ENCODE data around the gene DEPDC1. TPM values are rescaled to one million over a fixed set of nuclear protein-coding genes. Genes with fewer than 3 reads are reported as not detected.
"Not testable (repeated sequence)": the region's sequence is repeated elsewhere in the genome, so short reads cannot be mapped to it uniquely, and the experiment has no call there.

DEPDC1 gene
- polyA plus RNA-seq, 2 of the 4 experiments (the other 2 are of a cell fraction), result 18.2 to 33.6 TPM

DNA sequence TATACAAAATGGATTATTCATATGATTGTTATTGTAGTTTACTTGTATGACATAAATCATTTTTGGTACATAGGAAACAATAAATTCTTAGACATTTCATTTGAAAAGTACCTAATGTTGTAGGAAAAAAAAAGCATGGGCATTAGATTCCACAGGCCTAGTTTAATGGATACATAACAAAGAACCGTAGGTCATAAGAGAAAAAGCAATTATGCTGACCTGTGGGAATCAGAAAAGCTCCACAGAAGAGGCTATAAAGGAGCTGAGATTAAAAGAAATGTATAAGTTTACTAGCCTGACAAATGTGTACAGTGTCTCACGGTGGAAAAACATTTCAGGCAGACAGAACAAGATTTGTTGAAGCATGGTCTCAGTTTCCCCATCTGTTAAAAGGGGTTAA, 3.7 kb downstream of the DEPDC1 start:
- H3K4me3 ChIP-seq, result no peak overlapping the region
- H3K27ac ChIP-seq, result no peak overlapping the region
- FAIRE-seq, result no peak

GRCh38 chr1:68492255-68492654, 4.6 kb downstream of the DEPDC1 start:
- not testable (repeated sequence) for ATAC-seq

More for the DNA sequence above, 3.7 kb downstream of the DEPDC1 start:
- ATAC-seq (no peak), DNase-seq (ENCODE audit: low read depth in 1 of 2, low spot score in 1 of 2) (no peak)
- Histone ChIP-seq H3K9me3 (no peaks in the 10 kb centered on the region), H3K4me1 (peaks cover 12% of the 10 kb centered on the region; the same call in 2 of the 3 replicates), H3K4me2 (no peak overlapping the region)
- TF ChIP-seq HOXA7 (CRISPR knock-in tag; IDR thresholded peaks at IDR 0.05) (no peak), ZNF302 (CRISPR knock-in tag; IDR thresholded peaks at IDR 0.05) (no peak), RNF2 (IDR thresholded peaks at IDR 0.05; ENCODE audit: borderline replicate concordance, low read depth) (no peak), MAFK (IDR thresholded peaks at IDR 0.05; ENCODE audit: partially characterized antibody) (no peak), HDAC2 (IDR thresholded peaks at IDR 0.05) (no peak)
- 86% methylated on average over 2 of the region's 2 CpGs for WGBS (ENCODE audit: missing lambda C conversion rate)
- ChIA-PET POLR2A (no interaction called here), CTCF (no interaction called here)

DNA sequence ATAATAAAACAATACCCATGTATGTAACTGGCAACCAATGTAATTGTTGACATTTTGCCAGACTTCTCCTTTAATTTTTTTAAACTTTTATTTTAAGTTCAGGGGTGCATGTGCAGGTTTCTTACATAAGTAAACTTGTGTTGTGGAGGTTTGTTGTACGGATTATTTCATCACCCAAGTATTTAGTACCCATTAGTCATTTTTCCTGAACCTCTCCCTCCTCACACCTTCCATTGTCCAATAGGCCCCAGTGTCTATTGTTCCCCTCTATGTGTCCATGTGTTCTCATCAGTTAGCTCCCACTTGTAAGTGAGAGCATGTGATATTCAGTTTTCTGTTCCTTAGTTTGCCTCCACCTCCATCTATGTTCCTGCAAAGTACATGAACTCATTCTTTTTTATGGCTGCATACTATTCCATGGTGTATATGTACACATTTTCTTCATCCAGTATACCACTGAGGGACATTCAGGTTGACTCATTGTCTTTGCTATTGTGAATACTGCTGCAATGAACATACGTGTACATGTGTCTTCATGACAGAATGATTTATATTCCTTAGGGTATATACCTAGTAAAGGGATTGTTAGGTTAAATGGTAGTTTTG, 6.7 kb downstream of the DEPDC1 start:
- no peak overlapping the region for H3K4me2 ChIP-seq
- ChIA-PET CTCF (no interaction called here), POLR2A (no interaction called here)
- no peak overlapping the region for H3K27ac ChIP-seq
- H3K4me1 ChIP-seq, result peaks cover 4% of the 10 kb centered on the region; the same call in 1 of the 3 replicates
- no peak overlapping the region for H3K4me3 ChIP-seq
- DNase-seq (ENCODE audit: low read depth in 1 of 2, low spot score in 1 of 2) (no peak), ATAC-seq (no peak), FAIRE-seq (no peak)
- no peak for TF ChIP-seq KDM1A (IDR thresholded peaks at IDR 0.05; ENCODE audit: low read depth)
- no peak for TF ChIP-seq BCL3 (IDR thresholded peaks at IDR 0.05)
- TF ChIP-seq CEBPB (IDR thresholded peaks at IDR 0.05), result no peak
- no peak for TF ChIP-seq ZSCAN20 (CRISPR knock-in tag; IDR thresholded peaks at IDR 0.05)
- TF ChIP-seq ZC3H11A (IDR thresholded peaks at IDR 0.05), result no peak
- no peak for TF ChIP-seq EHMT2 (IDR thresholded peaks at IDR 0.05; ENCODE audit: low read depth)
- no peak for TF ChIP-seq SMC3 (IDR thresholded peaks at IDR 0.05)
- no peak for TF ChIP-seq SREBF2 (IDR thresholded peaks at IDR 0.05)
- no peak for TF ChIP-seq EP300 (IDR thresholded peaks at IDR 0.05)
- TF ChIP-seq CHD2 (IDR thresholded peaks at IDR 0.05; ENCODE audit: low read length, partially characterized antibody), result no peak
- TF ChIP-seq BHLHE40 (IDR thresholded peaks at IDR 0.05; ENCODE audit: low read depth, low read length), result no peak
- TF ChIP-seq PHF8 (IDR thresholded peaks at IDR 0.05; ENCODE audit: borderline replicate concordance, low read depth), result no peak
- no peak for TF ChIP-seq MYC (IDR thresholded peaks at IDR 0.05; ENCODE audit: borderline replicate concordance, low read length)
- no peak for TF ChIP-seq NFE2L2 (conservative IDR thresholded peaks at IDR 0.05; ENCODE audit: low read length)
- 88% methylated on average over 2 of the region's 2 CpGs for WGBS (ENCODE audit: missing lambda C conversion rate)
- no peaks in the 10 kb centered on the region for H3K9me3 ChIP-seq

More at GRCh38 chr1:68492255-68492654, 4.6 kb downstream of the DEPDC1 start:
- FAIRE-seq; H3K4me3 ChIP-seq; H3K4me1 ChIP-seq; H3K27ac ChIP-seq; POLR2A ChIA-PET; H3K9me3 ChIP-seq; DNase-seq (ENCODE audit: low read depth in 1 of 2, low spot score in 1 of 2); CTCF ChIA-PET; H3K4me2 ChIP-seq: not testable (repeated sequence)
- 81% methylated on average over 6 of the region's 6 CpGs for WGBS (ENCODE audit: missing lambda C conversion rate)

DNA sequence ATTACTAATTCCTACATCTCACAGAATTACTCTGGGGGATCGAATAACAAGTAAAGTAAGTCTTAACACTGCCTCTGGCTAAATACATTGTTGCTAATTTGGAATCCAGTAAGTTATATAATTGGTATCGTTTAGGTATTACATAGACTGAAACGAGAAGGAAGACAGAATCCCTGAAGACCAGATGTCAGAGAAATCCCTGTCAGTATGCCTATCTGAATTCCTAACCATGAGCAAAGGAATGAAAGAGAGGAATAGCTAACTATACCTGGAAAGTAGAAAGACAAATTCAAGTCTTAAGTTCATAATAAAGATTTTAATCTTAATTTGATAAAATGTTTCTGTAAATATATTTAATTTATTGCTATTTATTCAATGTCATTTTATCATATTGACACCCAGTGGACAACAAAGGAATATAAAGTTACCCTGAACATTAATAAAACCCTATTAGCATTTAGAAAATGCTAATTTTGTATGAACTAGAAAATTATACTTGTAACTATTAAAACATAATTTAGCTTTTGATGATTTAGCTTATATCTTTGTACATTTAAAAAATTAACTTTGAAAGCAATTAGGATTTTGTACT, 11.4 kb downstream of the DEPDC1 start:
- Histone ChIP-seq H3K27ac (no peak overlapping the region), H3K4me2 (no peak overlapping the region), H3K9me3 (no peaks in the 10 kb centered on the region), H3K4me1 (no peaks in the 10 kb centered on the region), H3K4me3 (no peak overlapping the region)
- ATAC-seq, result no peak
- POLR2A ChIA-PET, result interaction anchor here (0.6 kb wide), 1 partner anchor 1929 kb away, joined by 4 read pairs; no protein-coding TSS in a partner anchor
- FAIRE-seq, result no peak
- no peak for TF ChIP-seq CBX8 (IDR thresholded peaks at IDR 0.05)
- no peak for TF ChIP-seq KDM1A (IDR thresholded peaks at IDR 0.05; ENCODE audit: low read depth)
- TF ChIP-seq, protein P1, sequence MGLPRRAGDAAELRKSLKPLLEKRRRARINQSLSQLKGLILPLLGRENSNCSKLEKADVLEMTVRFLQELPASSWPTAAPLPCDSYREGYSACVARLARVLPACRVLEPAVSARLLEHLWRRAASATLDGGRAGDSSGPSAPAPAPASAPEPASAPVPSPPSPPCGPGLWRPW (IDR thresholded peaks at IDR 0.05), result no peak
- DNase-seq (ENCODE audit: low read depth in 1 of 2, low spot score in 1 of 2), result no peak
- CTCF ChIA-PET, result interaction anchor here (1.0 kb wide), 1 partner anchor 1251 kb away, joined by 3 read pairs; no protein-coding TSS in a partner anchor
- WGBS (ENCODE audit: missing lambda C conversion rate), result 59% methylated on average over 3 of the region's 3 CpGs

All from A549 (cell line).